Measurements from ENCODE around the gene FAM120B. TPM values are rescaled to one million over a fixed set of nuclear protein-coding genes. Genes with fewer than 3 reads are reported as not detected.

The FAM120B gene
- total and polyA plus RNA-seq, 3 experiments from 2014 or later, result 19.1 to 29.8 (median 20.9) TPM

GRCh38 chr6:170438861-170439260 is 132.3 kb downstream of the FAM120B start:
- Mint-ChIP-seq H3K27me3 (peaks cover 10 to 22% of the 10 kb centered on the region in 2 donors), H3K36me3 (peaks cover 0 to 14% (median 0%) of the 10 kb centered on the region in 3 donors), H3K27ac (peak overlapping the region in 1 of 8 donors; percentile 72), H3K4me1 (peaks cover 0 to 11% (median 6%) of the 10 kb centered on the region in 3 donors), H3K4me3 (peak overlapping the region in 2 of 7 donors; percentile 11 to 28), H3K9me3 (peaks cover 7 to 15% (median 9%) of the 10 kb centered on the region in 5 donors)
- Histone ChIP-seq H3K36me3 (ENCODE audit: insufficient read depth, low read length) (no peaks in the 10 kb centered on the region), H3K4me1 (ENCODE audit: insufficient read depth, low read length) (no peaks in the 10 kb centered on the region), H3K27me3 (ENCODE audit: insufficient read depth, low read length, poor library complexity, severe bottlenecking) (peaks cover 3% of the 10 kb centered on the region), H3K27ac (ENCODE audit: low read depth, low read length) (no peak overlapping the region), H3K4me3 (ENCODE audit: low read length) (no peak overlapping the region), H3K9me3 (ENCODE audit: low read length) (no peaks in the 10 kb centered on the region)
- ChIA-PET POLR2A (no interaction called here), CTCF (no interaction called here)
- no peak for DNase-seq

- no peak overlapping the region for H3K27ac ChIP-seq (ENCODE audit: low read depth, low read length)
- no peaks in the 10 kb centered on the region for H3K9me3 ChIP-seq (ENCODE audit: low read length)
- no peaks in the 10 kb centered on the region for H3K36me3 ChIP-seq (ENCODE audit: insufficient read depth, low read length)
- no peak overlapping the region for H3K27ac Mint-ChIP-seq
- no peaks in the 10 kb centered on the region for H3K4me1 ChIP-seq (ENCODE audit: insufficient read depth, low read length)
- peaks cover 10 to 15% of the 10 kb centered on the region in 2 donors for H3K27me3 Mint-ChIP-seq
- peaks cover 3% of the 10 kb centered on the region for H3K27me3 ChIP-seq (ENCODE audit: insufficient read depth, low read length, poor library complexity, severe bottlenecking)
- H3K4me1 Mint-ChIP-seq, result peaks cover 0 to 14% (median 6%) of the 10 kb centered on the region in 3 donors
- peak overlapping the region in 1 of 7 donors; percentile 28 for H3K4me3 Mint-ChIP-seq
- peaks cover 0 to 14% (median 0%) of the 10 kb centered on the region in 3 donors for H3K36me3 Mint-ChIP-seq
- CTCF ChIA-PET, result no interaction called here
- POLR2A ChIA-PET, result no interaction called here
- H3K9me3 Mint-ChIP-seq, result peaks cover 7 to 15% (median 9%) of the 10 kb centered on the region in 5 donors
- H3K4me3 ChIP-seq (ENCODE audit: low read length), result no peak overlapping the region
- DNase-seq, result no peak
Measured at GRCh38 chr6:170439366-170440361, 133.1 kb downstream of the FAM120B start.

- H3K9me3 Mint-ChIP-seq, result peaks cover 6 to 15% (median 9%) of the 10 kb centered on the region in 5 donors
- no peak overlapping the region for H3K27ac Mint-ChIP-seq
- H3K4me3 Mint-ChIP-seq, result peak overlapping the region in 1 of 7 donors; percentile 72
- peaks cover 0 to 14% (median 6%) of the 10 kb centered on the region in 3 donors for H3K4me1 Mint-ChIP-seq
- CTCF ChIA-PET, result no interaction called here
- POLR2A ChIA-PET, result no interaction called here
- Histone ChIP-seq H3K4me1 (ENCODE audit: insufficient read depth, low read length) (no peaks in the 10 kb centered on the region), H3K9me3 (ENCODE audit: low read length) (no peaks in the 10 kb centered on the region), H3K4me3 (ENCODE audit: low read length) (no peak overlapping the region), H3K27me3 (ENCODE audit: insufficient read depth, low read length, poor library complexity, severe bottlenecking) (peaks cover 3% of the 10 kb centered on the region), H3K36me3 (ENCODE audit: insufficient read depth, low read length) (no peaks in the 10 kb centered on the region), H3K27ac (ENCODE audit: low read depth, low read length) (no peak overlapping the region)
- peaks cover 10 to 15% of the 10 kb centered on the region in 2 donors for H3K27me3 Mint-ChIP-seq
- no peak for DNase-seq
- H3K36me3 Mint-ChIP-seq, result peaks cover 0 to 14% (median 0%) of the 10 kb centered on the region in 3 donors
Measured at GRCh38 chr6:170440437-170440836, 133.9 kb downstream of the FAM120B start.

DNA sequence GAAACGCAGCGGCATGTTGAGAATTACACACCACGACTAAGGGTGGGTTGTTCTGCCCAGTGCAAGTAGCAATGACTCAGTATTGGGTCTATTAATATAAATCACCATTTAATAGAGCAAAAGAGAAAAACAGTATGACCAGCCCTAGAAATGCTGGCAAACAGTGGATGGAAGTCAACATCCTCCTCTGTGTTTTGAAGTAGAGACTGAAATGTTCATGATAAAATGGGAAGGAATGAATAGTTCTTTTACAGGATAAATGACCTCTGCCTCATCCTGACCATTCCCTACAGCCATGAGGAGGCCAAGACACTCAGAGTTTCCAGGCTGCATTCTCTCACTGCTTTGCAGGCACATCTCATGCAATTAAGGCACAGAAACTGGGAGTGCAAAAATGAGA is 134.8 kb downstream of the FAM120B start:
- POLR2A ChIA-PET, result no interaction called here
- peaks cover 8 to 11% of the 10 kb centered on the region in 2 donors for H3K27me3 Mint-ChIP-seq
- H3K36me3 Mint-ChIP-seq, result peaks cover 0 to 6% (median 0%) of the 10 kb centered on the region in 3 donors
- H3K4me3 ChIP-seq (ENCODE audit: low read length), result no peak overlapping the region
- CTCF ChIA-PET, result no interaction called here
- H3K9me3 ChIP-seq (ENCODE audit: low read length), result no peaks in the 10 kb centered on the region
- H3K27ac Mint-ChIP-seq, result no peak overlapping the region
- H3K27me3 ChIP-seq (ENCODE audit: insufficient read depth, low read length, poor library complexity, severe bottlenecking), result peaks cover 3% of the 10 kb centered on the region
- H3K4me3 Mint-ChIP-seq, result no peak overlapping the region
- no peak overlapping the region for H3K27ac ChIP-seq (ENCODE audit: low read depth, low read length)
- peaks cover 2 to 7% (median 4%) of the 10 kb centered on the region in 5 donors for H3K9me3 Mint-ChIP-seq
- DNase-seq, result no peak
- H3K4me1 Mint-ChIP-seq, result peaks cover 0 to 14% (median 6%) of the 10 kb centered on the region in 3 donors
- no peaks in the 10 kb centered on the region for H3K36me3 ChIP-seq (ENCODE audit: insufficient read depth, low read length)
- H3K4me1 ChIP-seq (ENCODE audit: insufficient read depth, low read length), result no peaks in the 10 kb centered on the region

DNA sequence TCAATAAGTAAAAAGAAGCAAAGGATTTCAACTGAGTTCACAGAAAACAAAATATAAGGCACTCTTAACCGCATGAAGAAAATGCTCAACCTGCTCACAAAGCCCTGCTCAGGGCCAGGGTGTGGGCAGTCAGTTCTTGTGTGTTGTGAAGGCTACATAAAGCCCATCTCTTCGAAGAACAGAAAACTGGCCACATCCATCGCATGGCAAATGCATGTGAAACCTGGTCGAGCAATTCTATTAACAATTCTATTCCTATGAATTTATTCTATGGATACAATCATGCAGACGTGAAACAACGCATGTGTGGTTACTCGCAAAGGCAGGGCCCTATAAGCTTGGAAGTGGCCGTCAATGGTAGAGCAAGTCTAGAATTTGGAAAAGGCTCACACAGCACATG is 136.0 kb downstream of the FAM120B start:
- peaks cover 8 to 10% of the 10 kb centered on the region in 2 donors for H3K27me3 Mint-ChIP-seq
- peaks cover 2% of the 10 kb centered on the region for H3K27me3 ChIP-seq (ENCODE audit: insufficient read depth, low read length, poor library complexity, severe bottlenecking)
- DNase-seq, result no peak
- POLR2A ChIA-PET, result no interaction called here
- no peak overlapping the region for H3K27ac ChIP-seq (ENCODE audit: low read depth, low read length)
- CTCF ChIA-PET, result no interaction called here
- no peaks in the 10 kb centered on the region for H3K9me3 ChIP-seq (ENCODE audit: low read length)
- no peaks in the 10 kb centered on the region for H3K36me3 Mint-ChIP-seq
- no peaks in the 10 kb centered on the region for H3K4me1 ChIP-seq (ENCODE audit: insufficient read depth, low read length)
- H3K4me1 Mint-ChIP-seq, result peaks cover 0 to 14% (median 6%) of the 10 kb centered on the region in 3 donors
- H3K4me3 ChIP-seq (ENCODE audit: low read length), result no peak overlapping the region
- H3K4me3 Mint-ChIP-seq, result no peak overlapping the region
- H3K9me3 Mint-ChIP-seq, result no peaks in the 10 kb centered on the region
- no peak overlapping the region for H3K27ac Mint-ChIP-seq
- no peaks in the 10 kb centered on the region for H3K36me3 ChIP-seq (ENCODE audit: insufficient read depth, low read length)

- POLR2A ChIA-PET, result no interaction called here
- Mint-ChIP-seq H3K27ac (no peak overlapping the region), H3K36me3 (no peaks in the 10 kb centered on the region), H3K27me3 (peaks cover 4 to 5% of the 10 kb centered on the region in 2 donors), H3K4me3 (no peak overlapping the region), H3K9me3 (no peaks in the 10 kb centered on the region), H3K4me1 (peaks cover 0 to 9% (median 2%) of the 10 kb centered on the region in 3 donors)
- CTCF ChIA-PET, result interaction anchor here (1.1 kb wide), 1 partner anchor 12 kb away, joined by 3 read pairs; no protein-coding TSS in a partner anchor
- no peaks in the 10 kb centered on the region for H3K36me3 ChIP-seq (ENCODE audit: insufficient read depth, low read length)
- H3K27me3 ChIP-seq (ENCODE audit: insufficient read depth, low read length, poor library complexity, severe bottlenecking), result no peaks in the 10 kb centered on the region
- no peak for DNase-seq
- H3K9me3 ChIP-seq (ENCODE audit: low read length), result no peaks in the 10 kb centered on the region
- no peak overlapping the region for H3K27ac ChIP-seq (ENCODE audit: low read depth, low read length)
- H3K4me1 ChIP-seq (ENCODE audit: insufficient read depth, low read length), result no peaks in the 10 kb centered on the region
- H3K4me3 ChIP-seq (ENCODE audit: low read length), result no peak overlapping the region
Measured at GRCh38 chr6:170443151-170443662, 136.6 kb downstream of the FAM120B start.

- no peaks in the 10 kb centered on the region for H3K36me3 ChIP-seq (ENCODE audit: insufficient read depth, low read length)
- Mint-ChIP-seq H3K4me3 (no peak overlapping the region), H3K4me1 (peaks cover 0 to 7% (median 1%) of the 10 kb centered on the region in 3 donors), H3K27ac (peak overlapping the region in 1 of 8 donors; percentile 43), H3K9me3 (no peaks in the 10 kb centered on the region), H3K36me3 (no peaks in the 10 kb centered on the region), H3K27me3 (peaks cover 3 to 5% of the 10 kb centered on the region in 2 donors)
- CTCF ChIA-PET, result interaction anchor here (1.1 kb wide), 1 partner anchor 13 kb away, joined by 3 read pairs; no protein-coding TSS in a partner anchor
- H3K4me1 ChIP-seq (ENCODE audit: insufficient read depth, low read length), result no peaks in the 10 kb centered on the region
- no peak overlapping the region for H3K4me3 ChIP-seq (ENCODE audit: low read length)
- POLR2A ChIA-PET, result no interaction called here
- DNase-seq, result no peak
- H3K27ac ChIP-seq (ENCODE audit: low read depth, low read length), result no peak overlapping the region
- H3K9me3 ChIP-seq (ENCODE audit: low read length), result no peaks in the 10 kb centered on the region
- no peaks in the 10 kb centered on the region for H3K27me3 ChIP-seq (ENCODE audit: insufficient read depth, low read length, poor library complexity, severe bottlenecking)
Measured at GRCh38 chr6:170444056-170444591, 137.6 kb downstream of the FAM120B start.

DNA sequence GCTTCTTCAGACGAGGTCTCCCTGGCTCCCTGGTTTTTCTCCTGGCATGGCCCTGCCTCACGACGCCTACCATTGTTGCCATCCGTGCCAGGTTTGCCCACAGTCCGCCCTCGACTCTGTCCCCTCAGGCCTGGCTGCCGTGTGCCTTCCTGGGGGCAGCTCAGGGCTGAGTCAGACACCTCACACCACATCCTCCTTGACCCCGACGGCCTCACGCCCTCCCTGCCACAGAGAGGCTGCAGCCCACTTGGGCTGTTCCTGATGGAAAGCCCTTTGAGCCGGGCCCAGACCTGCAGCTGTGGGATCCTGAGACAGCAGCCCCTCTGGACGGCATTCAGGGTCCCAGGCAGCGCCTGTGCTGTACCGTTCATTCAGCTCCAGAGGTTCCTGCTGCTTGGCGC is 138.3 kb downstream of the FAM120B start:
- Mint-ChIP-seq H3K4me3 (no peak overlapping the region), H3K27me3 (peaks cover 3 to 5% of the 10 kb centered on the region in 2 donors), H3K36me3 (no peaks in the 10 kb centered on the region), H3K9me3 (no peaks in the 10 kb centered on the region), H3K27ac (no peak overlapping the region), H3K4me1 (peaks cover 0 to 7% (median 1%) of the 10 kb centered on the region in 3 donors)
- Histone ChIP-seq H3K36me3 (ENCODE audit: insufficient read depth, low read length) (no peaks in the 10 kb centered on the region), H3K9me3 (ENCODE audit: low read length) (no peaks in the 10 kb centered on the region), H3K4me1 (ENCODE audit: insufficient read depth, low read length) (no peaks in the 10 kb centered on the region), H3K27ac (ENCODE audit: low read depth, low read length) (no peak overlapping the region), H3K27me3 (ENCODE audit: insufficient read depth, low read length, poor library complexity, severe bottlenecking) (no peaks in the 10 kb centered on the region), H3K4me3 (ENCODE audit: low read length) (no peak overlapping the region)
- POLR2A ChIA-PET, result no interaction called here
- CTCF ChIA-PET, result no interaction called here
- no peak for DNase-seq
